ENCODE measurements around the gene MEF2D. TPM values are rescaled to one million over a fixed set of nuclear protein-coding genes. Genes with fewer than 3 reads are reported as not detected.

MEF2D gene
- total and polyA plus RNA-seq, 4 donors = 8.1 to 95.8 (median 54.8) TPM

DNA sequence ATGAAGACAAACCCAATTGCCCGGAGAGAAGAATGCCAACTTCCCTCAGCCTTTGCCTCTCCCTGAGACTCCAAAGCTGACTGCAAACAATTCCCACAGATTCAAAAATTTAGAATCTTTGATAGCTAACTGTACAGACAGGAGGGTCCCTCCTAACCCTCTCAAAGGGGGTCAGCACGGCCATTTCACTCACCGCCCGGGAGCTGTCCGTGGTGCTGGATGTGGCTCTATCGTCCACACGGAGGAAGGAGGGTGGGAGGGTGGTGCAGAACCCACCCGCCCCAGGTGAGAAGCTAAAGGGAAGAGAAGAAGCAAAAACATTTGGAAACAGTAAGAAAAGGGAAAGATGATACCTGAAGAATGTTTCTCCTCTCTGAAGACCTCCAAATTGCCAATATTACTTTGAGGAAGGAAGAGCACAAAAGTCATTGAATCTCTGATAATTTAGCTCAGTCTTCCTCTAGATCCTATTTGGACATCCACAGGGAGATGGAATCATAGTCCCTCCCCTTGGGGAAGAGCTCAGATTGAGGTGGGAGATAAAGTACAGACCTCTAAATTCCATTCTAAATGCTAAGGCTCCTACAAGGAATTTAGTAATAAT lies 86.0 kb downstream of the MEF2D start:
- no peak overlapping the region for H3K4me3 ChIP-seq (ENCODE audit: low read length in 2 of 2)
- H3K36me3 ChIP-seq (ENCODE audit: control insufficient read depth in 1 of 2, insufficient read depth in 2 of 2, low read length in 1 of 2) = no peaks in the 10 kb centered on the region
- no peak overlapping the region for H3K27ac ChIP-seq (ENCODE audit: low read depth in 1 of 2, low read length in 2 of 2)
- no peaks in the 10 kb centered on the region for H3K4me1 ChIP-seq (ENCODE audit: control insufficient read depth in 1 of 2, insufficient read depth in 2 of 2, low read length in 2 of 2)
- no peaks in the 10 kb centered on the region for H3K9me3 ChIP-seq (ENCODE audit: control insufficient read depth, low read length)
- H3K27me3 ChIP-seq (ENCODE audit: control insufficient read depth in 1 of 2, insufficient read depth in 2 of 2, low read length in 1 of 2) = peaks cover 0 to 1% of the 10 kb centered on the region in 2 donors
- intact Hi-C loops (cut with DNase I) = no loop called here
- ATAC-seq (ENCODE audit: low FRiP score) (no peak), DNase-seq (no peak)
- WGBS, 2 donors = 13 to 17% methylated on average over 8 of the region's 8 CpGs

Small RNA genes lying within 50 kb of the gene (microRNA-seq; reads per million reads assigned to microRNA genes)
- 0 reads per million in 2 donors for gene MIR9-1

Other genes starting within 250 kb of the MEF2D start
- 10 to 100 TPM; 47.2 to 58.6 TPM for gene SMG5, start 217.9 kb downstream of the MEF2D start, total RNA-seq
- gene SMG5, start 217.9 kb downstream of the MEF2D start, polyA plus RNA-seq = 10 to 100 TPM; 21.9 to 34.7 TPM
- 1 to 10 TPM; 1.2 to 2.6 TPM for gene TMEM79, start 216.4 kb downstream of the MEF2D start, total RNA-seq
- gene TMEM79, start 216.4 kb downstream of the MEF2D start, polyA plus RNA-seq = 1 to 10 TPM; 1.4 to 2.1 TPM
- gene GLMP, start 205.1 kb downstream of the MEF2D start, total RNA-seq = 10 to 100 TPM; 36.4 to 50.8 TPM
- gene GLMP, start 205.1 kb downstream of the MEF2D start, polyA plus RNA-seq = 10 to 100 TPM; 42.2 to 57.1 TPM
- not detected for gene VHLL, start 201.5 kb downstream of the MEF2D start, total RNA-seq
- gene VHLL, start 201.5 kb downstream of the MEF2D start, polyA plus RNA-seq = not detected
- gene CCT3, start 162.5 kb downstream of the MEF2D start, total RNA-seq = 100 to 1,000 TPM; 102 to 112 TPM
- gene CCT3, start 162.5 kb downstream of the MEF2D start, polyA plus RNA-seq = 10 to 100 TPM; 76.0 to 87.0 TPM
- gene TSACC, start 162.2 kb downstream of the MEF2D start, total RNA-seq = not detected
- gene TSACC, start 162.2 kb downstream of the MEF2D start, polyA plus RNA-seq = not detected
- gene RHBG, start 131.6 kb downstream of the MEF2D start, total RNA-seq = not detected
- gene RHBG, start 131.6 kb downstream of the MEF2D start, polyA plus RNA-seq = not detected
- 1 to 10 TPM in 1 of 2 donors, under 1 TPM in 1; 0.58 to 2.3 TPM for gene IQGAP3, start 71.8 kb upstream of the MEF2D start, total RNA-seq
- gene IQGAP3, start 71.8 kb upstream of the MEF2D start, polyA plus RNA-seq = under 1 TPM; 0.10 to 0.38 TPM
- under 1 TPM in 1 of 2 donors, not detected in 1; 0.36 TPM for gene TTC24, start 78.9 kb upstream of the MEF2D start, total RNA-seq
- not detected for gene TTC24, start 78.9 kb upstream of the MEF2D start, polyA plus RNA-seq
- gene NAXE, start 91.0 kb upstream of the MEF2D start, total RNA-seq = 10 to 100 TPM; 41.5 to 46.0 TPM
- gene NAXE, start 91.0 kb upstream of the MEF2D start, polyA plus RNA-seq = 10 to 100 TPM; 67.7 to 69.4 TPM
- 10 to 100 TPM; 15.6 to 24.0 TPM for gene GPATCH4, start 100.7 kb upstream of the MEF2D start, total RNA-seq
- gene GPATCH4, start 100.7 kb upstream of the MEF2D start, polyA plus RNA-seq = 10 to 100 TPM; 12.2 to 22.4 TPM
- gene HAPLN2, start 118.6 kb upstream of the MEF2D start, total RNA-seq = under 1 TPM; 0.39 to 0.94 TPM
- gene HAPLN2, start 118.6 kb upstream of the MEF2D start, polyA plus RNA-seq = under 1 TPM in 1 of 2 donors, not detected in 1; 0.13 TPM
- under 1 TPM in 1 of 2 donors, not detected in 1; 0.36 TPM for gene BCAN, start 141.3 kb upstream of the MEF2D start, total RNA-seq
- gene BCAN, start 141.3 kb upstream of the MEF2D start, polyA plus RNA-seq = under 1 TPM in 1 of 2 donors, not detected in 1; 0.95 TPM
- 10 to 100 TPM; 47.9 to 57.2 TPM for gene NES, start 176.6 kb upstream of the MEF2D start, total RNA-seq
- 1 to 10 TPM; 5.5 to 8.0 TPM for gene NES, start 176.6 kb upstream of the MEF2D start, polyA plus RNA-seq
- gene CRABP2, start 204.8 kb upstream of the MEF2D start, total RNA-seq = 10 to 100 TPM in 1 of 2 donors, 1 to 10 TPM in 1; 3.8 to 34.4 TPM
- 1 to 10 TPM; 6.5 to 7.8 TPM for gene CRABP2, start 204.8 kb upstream of the MEF2D start, polyA plus RNA-seq
- gene METTL25B, start 227.7 kb upstream of the MEF2D start, total RNA-seq = 10 to 100 TPM; 20.7 to 33.6 TPM
- 10 to 100 TPM; 24.2 to 46.2 TPM for gene METTL25B, start 227.7 kb upstream of the MEF2D start, polyA plus RNA-seq
- 10 to 100 TPM; 20.6 to 26.9 TPM for gene ISG20L2, start 228.0 kb upstream of the MEF2D start, total RNA-seq
- gene ISG20L2, start 228.0 kb upstream of the MEF2D start, polyA plus RNA-seq = 10 to 100 TPM; 11.7 to 20.2 TPM
- gene MRPL24, start 240.3 kb upstream of the MEF2D start, total RNA-seq = 10 to 100 TPM; 44.0 to 46.1 TPM
- 10 to 100 TPM; 68.5 to 73.1 TPM for gene MRPL24, start 240.3 kb upstream of the MEF2D start, polyA plus RNA-seq